ENCODE measurements around the gene EXO5. TPM values are rescaled to one million over a fixed set of nuclear protein-coding genes. Genes with fewer than 3 reads are reported as not detected.
"Not testable (repeated sequence)": the region's sequence is repeated elsewhere in the genome, so short reads cannot be mapped to it uniquely, and the experiment has no call there.

The EXO5 gene, protein sequence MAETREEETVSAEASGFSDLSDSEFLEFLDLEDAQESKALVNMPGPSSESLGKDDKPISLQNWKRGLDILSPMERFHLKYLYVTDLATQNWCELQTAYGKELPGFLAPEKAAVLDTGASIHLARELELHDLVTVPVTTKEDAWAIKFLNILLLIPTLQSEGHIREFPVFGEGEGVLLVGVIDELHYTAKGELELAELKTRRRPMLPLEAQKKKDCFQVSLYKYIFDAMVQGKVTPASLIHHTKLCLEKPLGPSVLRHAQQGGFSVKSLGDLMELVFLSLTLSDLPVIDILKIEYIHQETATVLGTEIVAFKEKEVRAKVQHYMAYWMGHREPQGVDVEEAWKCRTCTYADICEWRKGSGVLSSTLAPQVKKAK
- 10 to 100 TPM; 16.3 to 16.8 TPM for total RNA-seq

DNA sequence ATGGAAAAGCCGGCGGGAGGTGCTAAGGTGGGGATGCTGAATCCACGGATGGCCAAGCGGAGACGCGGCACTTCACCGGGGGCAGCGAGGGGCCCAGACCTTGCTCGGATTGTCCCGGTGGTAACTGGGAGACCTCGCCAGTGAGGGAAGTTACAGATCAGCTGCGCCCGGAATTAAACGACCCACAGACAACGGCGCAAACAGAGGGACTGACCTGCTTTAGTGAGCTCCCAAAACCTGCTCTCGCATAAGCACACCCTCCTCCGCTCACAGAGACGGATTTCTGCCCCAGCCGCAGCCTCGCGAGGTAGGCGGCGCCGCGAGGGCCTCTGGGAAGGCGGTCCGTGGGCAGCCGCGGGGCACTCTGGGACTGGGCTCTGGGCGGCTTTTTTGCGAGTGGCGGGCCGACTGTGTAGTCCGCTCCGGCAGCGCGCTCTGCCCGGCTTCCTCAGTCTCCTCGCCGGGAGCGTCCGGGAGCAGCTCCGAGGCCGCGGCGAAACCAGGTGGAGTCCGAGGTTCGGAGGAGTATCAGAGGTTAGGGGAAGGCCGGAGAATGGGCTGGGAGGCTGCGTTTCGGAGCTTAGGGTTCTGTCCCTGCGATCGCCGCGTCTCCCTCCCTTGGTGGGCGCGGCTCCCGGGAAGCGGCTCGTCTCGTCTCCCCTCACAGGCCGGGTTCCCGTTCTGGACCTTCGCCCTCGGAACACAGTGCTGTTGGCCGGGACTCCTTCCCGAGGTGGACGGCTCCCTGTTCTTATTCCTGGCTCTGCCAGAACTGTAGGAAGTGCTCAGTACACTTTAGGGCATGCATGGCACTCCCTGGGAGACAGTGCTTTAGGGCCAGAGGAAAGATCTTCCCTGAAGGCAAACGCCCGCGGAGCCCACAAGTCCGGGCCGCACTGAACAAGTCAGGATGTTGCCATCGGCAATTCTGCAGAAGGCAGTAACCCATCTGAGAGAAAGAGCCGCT lies at the start of gene EXO5:
Gene EXO5 (plus strand): TSS at position 393 of the 967 bp plus-strand sequence. CDS start 5,778 bp downstream, outside the sequence.
- DNase-seq, result peak; percentile 85
- H3K9me3 Mint-ChIP-seq, result peaks cover 38% of the 10 kb centered on the region
- peak within 1 kb of the TSS; percentile 76 for H3K4me3 Mint-ChIP-seq
- H3K36me3 Mint-ChIP-seq (ENCODE audit: low read depth), result peaks cover 67% of the 10 kb centered on the region
- H3K27me3 Mint-ChIP-seq, result no peaks in the 10 kb centered on the region
- peaks cover 17% of the 10 kb centered on the region for H3K4me1 Mint-ChIP-seq
- H3K27ac Mint-ChIP-seq, result peak within 1 kb of the TSS; percentile 91
- ChIA-PET POLR2A (interaction anchor here (1.4 to 1.8 kb wide), 2 partner anchors 23 to 31 kb away, joined by 4 to 6 read pairs; partner anchors contain the start of gene ZNF684), CTCF (interaction anchor here (0.8 to 2.4 kb wide), 4 partner anchors 10 to 30 kb away, joined by 3 to 7 read pairs (median 4); partner anchors contain the start of gene ZNF684)

DNA sequence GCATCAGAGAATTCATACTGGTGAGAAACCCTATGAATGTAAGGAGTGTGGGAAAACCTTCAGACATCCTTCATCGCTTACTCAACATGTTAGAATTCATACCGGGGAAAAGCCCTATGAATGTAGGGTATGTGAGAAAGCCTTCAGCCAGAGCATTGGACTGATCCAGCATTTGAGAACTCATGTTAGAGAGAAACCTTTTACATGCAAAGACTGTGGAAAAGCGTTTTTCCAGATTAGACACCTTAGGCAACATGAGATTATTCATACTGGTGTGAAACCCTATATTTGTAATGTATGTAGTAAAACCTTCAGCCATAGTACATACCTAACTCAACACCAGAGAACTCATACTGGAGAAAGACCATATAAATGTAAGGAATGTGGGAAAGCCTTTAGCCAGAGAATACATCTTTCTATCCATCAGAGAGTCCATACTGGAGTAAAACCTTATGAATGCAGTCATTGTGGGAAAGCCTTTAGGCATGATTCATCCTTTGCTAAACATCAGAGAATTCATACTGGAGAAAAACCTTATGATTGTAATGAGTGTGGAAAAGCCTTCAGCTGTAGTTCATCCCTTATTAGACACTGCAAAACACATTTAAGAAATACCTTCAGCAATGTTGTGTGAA lies 45.5 kb upstream of the EXO5 start:
- Mint-ChIP-seq H3K36me3 (ENCODE audit: low read depth) (peaks cover 59% of the 10 kb centered on the region), H3K4me1 (peaks cover 8% of the 10 kb centered on the region), H3K27ac (no peak overlapping the region), H3K27me3 (no peaks in the 10 kb centered on the region), H3K9me3 (peaks cover 63% of the 10 kb centered on the region), H3K4me3 (no peak overlapping the region)
- ChIA-PET POLR2A (no interaction called here), CTCF (interaction anchor here (0.6 to 1.5 kb wide), 2 partner anchors 68 to 83 kb away, joined by 3 to 4 read pairs; partner anchors contain the start of gene ZNF684)
- no peak for DNase-seq

DNA sequence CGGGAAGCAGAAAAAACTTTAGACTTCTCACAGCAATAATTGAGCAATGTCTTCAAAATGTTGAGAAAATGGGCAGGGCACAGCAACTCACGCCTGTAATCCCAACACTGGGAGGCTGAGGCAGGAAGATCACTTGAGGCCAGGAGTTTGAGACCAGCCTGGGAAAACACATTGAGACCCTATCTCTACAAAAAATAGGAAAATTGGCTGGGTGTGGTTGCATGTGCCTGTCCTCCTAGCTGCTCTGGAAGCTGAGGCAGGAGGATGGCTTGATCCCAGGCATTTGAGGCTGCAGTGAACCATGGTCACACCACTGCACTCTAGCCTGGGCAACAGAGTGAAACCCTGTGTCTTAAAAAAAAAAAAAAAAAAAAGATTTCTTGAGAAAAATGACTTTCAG lies 39.2 kb upstream of the EXO5 start:
- no peak overlapping the region for H3K4me3 Mint-ChIP-seq
- ChIA-PET CTCF (no interaction called here), POLR2A (no interaction called here)
- DNase-seq, result no peak
- H3K36me3 Mint-ChIP-seq (ENCODE audit: low read depth), result peaks cover 33% of the 10 kb centered on the region
- H3K9me3 Mint-ChIP-seq, result peaks cover 67% of the 10 kb centered on the region
- no peak overlapping the region for H3K27ac Mint-ChIP-seq
- no peaks in the 10 kb centered on the region for H3K4me1 Mint-ChIP-seq
- H3K27me3 Mint-ChIP-seq, result no peaks in the 10 kb centered on the region

DNA sequence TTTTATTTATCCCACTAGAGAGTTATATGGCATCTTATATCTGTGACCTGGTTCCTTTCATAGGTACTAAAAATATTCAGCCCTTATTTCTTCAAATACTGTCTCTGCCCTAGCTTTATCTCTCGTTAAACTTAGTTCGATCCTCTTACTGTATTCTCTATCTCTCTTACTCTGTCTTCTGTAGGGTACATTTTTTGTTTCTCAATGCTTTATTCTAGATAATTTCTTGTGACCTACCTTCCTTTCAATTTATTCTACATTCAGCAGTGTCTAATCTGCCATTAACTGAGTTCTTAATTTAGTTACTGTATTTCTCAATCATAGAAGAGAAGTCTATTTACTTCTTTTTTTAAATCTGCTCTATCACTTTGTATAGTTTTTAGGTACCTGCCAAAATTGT lies 33.3 kb upstream of the EXO5 start:
- ChIA-PET CTCF (interaction anchor here (0.7 to 1.2 kb wide), 3 partner anchors 18 to 450 kb away, joined by 3 read pairs; no protein-coding TSS in a partner anchor), POLR2A (no interaction called here)
- H3K4me1 Mint-ChIP-seq, result peaks cover 18% of the 10 kb centered on the region
- H3K9me3 Mint-ChIP-seq, result peaks cover 51% of the 10 kb centered on the region
- no peak for DNase-seq
- no peak overlapping the region for H3K4me3 Mint-ChIP-seq
- H3K36me3 Mint-ChIP-seq (ENCODE audit: low read depth), result peaks cover 31% of the 10 kb centered on the region
- H3K27me3 Mint-ChIP-seq, result no peaks in the 10 kb centered on the region
- H3K27ac Mint-ChIP-seq, result no peak overlapping the region

DNA sequence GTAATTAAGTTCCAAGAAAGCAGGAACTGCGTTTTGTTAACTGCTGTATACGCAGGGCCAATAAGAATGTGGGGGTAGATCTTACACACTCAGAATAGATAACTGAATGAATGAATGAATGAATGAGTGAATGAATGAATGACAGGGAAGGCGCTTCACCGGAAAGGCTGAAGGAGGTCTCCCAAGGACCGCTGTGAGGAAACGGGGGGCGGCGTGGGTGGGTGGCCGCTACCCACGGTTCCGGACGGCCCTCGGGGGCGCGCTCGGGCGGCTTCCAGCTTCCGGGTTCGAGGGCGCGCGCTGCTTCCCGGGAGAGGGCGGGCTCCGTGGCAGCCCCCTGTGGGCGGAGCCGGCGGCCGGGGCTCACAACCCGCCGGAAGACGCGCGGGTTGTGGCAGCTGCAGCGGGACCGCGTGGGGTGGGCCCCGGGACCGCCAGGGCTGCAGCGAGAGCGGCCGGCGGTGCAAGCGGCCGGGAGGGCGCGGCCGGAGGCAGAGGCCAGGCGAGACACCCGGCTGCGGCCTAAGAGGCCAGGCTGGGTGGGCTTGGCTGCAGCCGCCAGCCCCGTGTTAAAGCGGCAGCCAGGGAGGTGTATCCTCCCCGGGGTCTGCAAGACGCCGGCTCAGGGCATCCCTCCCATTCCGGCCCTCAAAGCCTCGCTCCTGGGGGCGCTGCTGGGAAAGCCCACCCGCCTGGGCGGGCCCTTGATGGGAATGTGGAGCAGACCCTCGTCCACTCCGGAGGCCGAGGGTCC lies 31.5 kb upstream of the EXO5 start, which contains the start of gene ZFP69:
Gene ZFP69 (plus strand): TSS at position 367 of the 754 bp plus-strand sequence. CDS start 2,072 bp downstream, outside the sequence.
- H3K27me3 Mint-ChIP-seq, result no peaks in the 10 kb centered on the region
- CTCF ChIA-PET, result interaction anchor here (0.7 to 1.8 kb wide), 2 partner anchors 10 to 26 kb away, joined by 5 to 6 read pairs; partner anchors contain the start of gene ZFP69B
- peaks cover 50% of the 10 kb centered on the region for H3K9me3 Mint-ChIP-seq
- H3K36me3 Mint-ChIP-seq (ENCODE audit: low read depth), result peaks cover 42% of the 10 kb centered on the region
- POLR2A ChIA-PET, result interaction anchor here (0.6 to 1.4 kb wide), 2 partner anchors 17 to 31 kb away, joined by 4 read pairs; partner anchors contain the start of gene EXO5
- peak; percentile 64 for DNase-seq
- H3K4me1 Mint-ChIP-seq, result peaks cover 18% of the 10 kb centered on the region
- H3K27ac Mint-ChIP-seq, result peak within 1 kb of the TSS; percentile 83
- peak within 1 kb of the TSS; percentile 78 for H3K4me3 Mint-ChIP-seq

DNA sequence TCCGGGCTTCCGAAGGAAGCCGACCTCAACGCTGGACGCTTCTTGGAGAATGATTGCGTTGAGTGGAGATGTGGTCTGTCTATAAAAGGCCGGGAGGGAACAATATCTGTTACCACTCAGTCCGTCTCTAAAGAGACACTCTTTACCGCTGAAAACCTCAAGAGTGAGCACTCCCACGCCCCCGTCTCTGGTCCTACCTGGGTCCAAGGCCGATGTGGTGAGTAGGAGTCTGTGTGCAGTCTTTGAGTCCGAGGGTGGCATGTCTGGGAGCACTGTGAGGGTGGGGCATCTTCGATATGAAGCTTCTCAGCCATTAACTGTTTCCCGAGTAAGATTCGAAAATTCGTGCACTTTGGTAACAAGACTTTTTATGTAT lies 30.9 kb upstream of the EXO5 start:
- Mint-ChIP-seq H3K36me3 (ENCODE audit: low read depth) (peaks cover 46% of the 10 kb centered on the region), H3K4me1 (peaks cover 18% of the 10 kb centered on the region), H3K27me3 (no peaks in the 10 kb centered on the region), H3K9me3 (peaks cover 53% of the 10 kb centered on the region), H3K27ac (peak overlapping the region; percentile 71), H3K4me3 (peak overlapping the region; percentile 71)
- DNase-seq, result no peak
- CTCF ChIA-PET, result interaction anchor here (1.8 kb wide), 1 partner anchor 27 kb away, joined by 6 read pairs; the partner anchor contains the start of gene ZFP69B
- POLR2A ChIA-PET, result interaction anchor here (0.6 to 1.4 kb wide), 2 partner anchors 31 to 476 kb away, joined by 3 to 4 read pairs; partner anchors contain the start of gene EXO5

DNA sequence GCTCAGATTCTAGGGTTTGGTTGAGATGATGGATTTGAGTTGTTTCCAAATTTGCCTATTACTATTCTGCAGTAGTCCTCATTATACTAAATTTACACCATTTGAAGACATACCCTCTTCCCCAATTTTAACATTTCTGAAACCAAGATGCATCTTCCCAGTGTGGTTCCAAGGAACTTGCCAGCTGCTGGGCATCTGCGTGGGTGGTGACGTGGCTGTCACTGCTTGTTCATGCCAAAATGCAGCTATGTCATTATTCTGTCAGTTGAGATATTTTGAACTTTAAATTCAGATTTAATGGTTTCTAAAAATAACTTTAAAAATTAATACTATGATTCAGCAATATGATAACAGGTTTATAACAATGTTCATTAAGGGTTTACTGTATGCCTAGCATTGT lies 30.3 kb upstream of the EXO5 start:
- CTCF ChIA-PET, result interaction anchor here (1.8 kb wide), 1 partner anchor 27 kb away, joined by 6 read pairs; the partner anchor contains the start of gene ZFP69B
- Mint-ChIP-seq H3K27me3 (no peaks in the 10 kb centered on the region), H3K4me1 (peaks cover 18% of the 10 kb centered on the region), H3K9me3 (peaks cover 51% of the 10 kb centered on the region), H3K27ac (peak overlapping the region; percentile 43), H3K4me3 (peak overlapping the region; percentile 71), H3K36me3 (ENCODE audit: low read depth) (peaks cover 47% of the 10 kb centered on the region)
- no peak for DNase-seq
- POLR2A ChIA-PET, result interaction anchor here (0.6 to 1.4 kb wide), 2 partner anchors 30 to 475 kb away, joined by 3 to 4 read pairs; partner anchors contain the start of gene EXO5

DNA sequence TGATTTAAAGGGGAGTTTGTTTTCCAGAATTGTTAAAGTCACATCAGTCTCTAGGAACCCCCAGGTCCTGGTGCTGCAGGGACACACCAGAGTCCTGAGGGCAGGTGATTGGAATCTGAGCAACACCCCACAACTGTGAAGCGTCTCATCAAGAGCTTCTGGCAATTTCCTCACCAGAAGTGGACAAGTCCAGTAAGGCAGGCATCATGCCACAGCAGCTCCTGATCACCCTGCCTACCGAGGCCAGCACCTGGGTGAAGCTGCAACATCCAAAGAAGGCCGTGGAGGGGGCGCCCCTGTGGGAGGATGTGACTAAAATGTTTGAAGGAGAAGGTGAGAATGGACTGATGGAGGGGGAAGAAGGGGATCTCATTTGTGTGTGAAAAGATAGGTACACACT lies 29.4 kb upstream of the EXO5 start:
- Mint-ChIP-seq H3K4me1 (peaks cover 18% of the 10 kb centered on the region), H3K36me3 (ENCODE audit: low read depth) (peaks cover 54% of the 10 kb centered on the region), H3K27ac (no peak overlapping the region), H3K9me3 (peaks cover 48% of the 10 kb centered on the region), H3K27me3 (no peaks in the 10 kb centered on the region), H3K4me3 (no peak overlapping the region)
- ChIA-PET POLR2A (no interaction called here), CTCF (interaction anchor here (0.6 kb wide), 1 partner anchor 29 kb away, joined by 3 read pairs; the partner anchor contains the start of gene EXO5)
- DNase-seq, result no peak

DNA sequence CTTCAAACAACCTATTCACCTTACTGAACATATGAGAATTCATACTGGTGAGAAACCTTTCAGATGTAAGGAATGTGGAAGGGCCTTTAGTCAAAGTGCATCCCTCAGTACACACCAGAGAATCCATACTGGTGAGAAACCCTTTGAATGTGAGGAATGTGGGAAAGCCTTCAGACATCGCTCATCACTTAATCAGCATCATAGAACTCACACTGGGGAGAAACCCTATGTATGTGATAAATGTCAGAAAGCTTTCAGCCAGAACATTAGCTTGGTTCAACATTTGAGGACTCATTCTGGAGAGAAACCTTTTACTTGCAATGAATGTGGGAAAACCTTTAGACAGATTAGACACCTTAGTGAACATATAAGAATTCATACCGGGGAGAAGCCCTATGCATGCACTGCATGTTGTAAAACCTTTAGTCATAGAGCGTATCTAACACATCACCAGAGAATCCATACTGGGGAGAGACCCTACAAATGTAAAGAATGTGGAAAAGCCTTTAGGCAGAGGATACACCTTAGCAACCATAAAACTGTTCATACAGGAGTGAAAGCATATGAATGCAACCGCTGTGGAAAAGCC lies 13.2 kb upstream of the EXO5 start:
- ChIA-PET POLR2A (no interaction called here), CTCF (no interaction called here)
- H3K9me3 Mint-ChIP-seq, result peaks cover 62% of the 10 kb centered on the region
- H3K36me3 Mint-ChIP-seq (ENCODE audit: low read depth), result peaks cover 72% of the 10 kb centered on the region
- no peaks in the 10 kb centered on the region for H3K27me3 Mint-ChIP-seq
- no peaks in the 10 kb centered on the region for H3K4me1 Mint-ChIP-seq
- H3K27ac Mint-ChIP-seq, result no peak overlapping the region
- no peak for DNase-seq
- no peak overlapping the region for H3K4me3 Mint-ChIP-seq

DNA sequence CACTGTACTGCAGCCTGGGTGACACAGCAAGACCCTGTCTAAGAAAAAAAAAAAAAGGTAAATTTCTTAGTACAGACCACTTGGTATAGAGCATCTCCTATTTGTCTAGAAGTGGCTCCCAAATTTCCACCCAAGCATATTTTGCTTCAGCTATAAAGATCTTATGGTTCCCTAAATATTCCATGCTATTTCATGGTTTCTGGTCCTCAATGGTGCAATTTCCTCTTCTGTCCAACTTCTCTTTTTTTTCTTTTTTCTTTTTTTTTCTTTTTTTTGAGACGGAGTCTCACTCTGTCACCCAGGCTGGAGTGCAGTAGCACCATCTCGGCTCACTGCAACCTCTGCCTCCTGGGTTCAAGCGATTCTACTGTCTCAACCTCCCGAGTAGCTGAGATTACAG lies 5.9 kb upstream of the EXO5 start:
- CTCF ChIA-PET, result interaction anchor here (1.3 kb wide), 1 partner anchor 35 kb away, joined by 4 read pairs; no protein-coding TSS in a partner anchor
- H3K27ac Mint-ChIP-seq, H3K27me3 Mint-ChIP-seq, H3K4me3 Mint-ChIP-seq, POLR2A ChIA-PET, H3K4me1 Mint-ChIP-seq, DNase-seq: not testable (repeated sequence)
- Mint-ChIP-seq H3K36me3 (ENCODE audit: low read depth) (peaks cover 58% of the 10 kb centered on the region), H3K9me3 (peaks cover 54% of the 10 kb centered on the region)

DNA sequence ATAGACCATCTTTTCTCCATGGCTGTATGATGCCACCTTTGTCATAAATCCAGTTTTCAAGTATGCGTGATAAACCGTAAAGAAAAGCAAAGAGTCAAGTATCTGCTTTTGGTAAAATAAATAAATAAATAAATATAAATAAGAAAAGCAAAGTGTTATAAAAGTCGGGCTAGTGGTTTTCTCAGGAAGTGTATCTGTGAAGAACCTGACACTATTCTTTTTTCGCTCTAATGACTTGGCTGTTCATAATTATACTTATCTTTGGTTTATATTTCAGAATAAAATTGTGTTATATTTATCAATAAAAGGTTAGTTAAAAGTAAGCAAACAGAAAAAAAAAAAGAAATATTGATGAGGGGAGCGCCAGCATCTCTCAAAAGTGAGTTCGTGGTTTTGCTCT lies 594 bp upstream of the EXO5 start:
- no peaks in the 10 kb centered on the region for H3K27me3 Mint-ChIP-seq
- peaks cover 66% of the 10 kb centered on the region for H3K36me3 Mint-ChIP-seq (ENCODE audit: low read depth)
- ChIA-PET CTCF (interaction anchor here (0.8 to 2.4 kb wide), 3 partner anchors 9 to 29 kb away, joined by 3 to 7 read pairs (median 4); partner anchors contain the start of gene ZNF684), POLR2A (interaction anchor here (1.4 to 1.8 kb wide), 2 partner anchors 23 to 30 kb away, joined by 4 to 6 read pairs; partner anchors contain the start of gene ZNF684)
- peaks cover 43% of the 10 kb centered on the region for H3K9me3 Mint-ChIP-seq
- no peak for DNase-seq
- peak overlapping the region; percentile 91 for H3K27ac Mint-ChIP-seq
- peaks cover 17% of the 10 kb centered on the region for H3K4me1 Mint-ChIP-seq
- peak overlapping the region; percentile 76 for H3K4me3 Mint-ChIP-seq
